ENCODE data around the gene RDM1. TPM values are rescaled to one million over a fixed set of nuclear protein-coding genes. Genes with fewer than 3 reads are reported as not detected.

The RDM1 gene
- total RNA-seq, 1 donor, result 0.43 TPM

- no peak for DNase-seq (ENCODE audit: low read depth)
- no peak for TF ChIP-seq CTCF (IDR thresholded peaks at IDR 0.05; ENCODE audit: insufficient read depth, low read depth, low read length)
- H3K4me3 ChIP-seq (ENCODE audit: low read depth, low read length), result no peak overlapping the region
These were observed 11.9 kb downstream of the RDM1 start for GRCh38 chr17:35918665-35919064.

- H3K4me3 ChIP-seq (ENCODE audit: low read depth, low read length), result no peak overlapping the region
- no peak for TF ChIP-seq CTCF (IDR thresholded peaks at IDR 0.05; ENCODE audit: insufficient read depth, low read depth, low read length)
- DNase-seq (ENCODE audit: low read depth), result no peak
These were observed 12.9 kb downstream of the RDM1 start for GRCh38 chr17:35917519-35918213.

GRCh38 chr17:35915153-35915964 is 15.2 kb downstream of the RDM1 start:
- no peak overlapping the region for H3K4me3 ChIP-seq (ENCODE audit: low read depth, low read length)
- no peak for DNase-seq (ENCODE audit: low read depth)
- no peak for TF ChIP-seq CTCF (IDR thresholded peaks at IDR 0.05; ENCODE audit: insufficient read depth, low read depth, low read length)

- no peak overlapping the region for H3K4me3 ChIP-seq (ENCODE audit: low read depth, low read length)
- no peak for DNase-seq (ENCODE audit: low read depth)
- TF ChIP-seq CTCF (IDR thresholded peaks at IDR 0.05; ENCODE audit: insufficient read depth, low read depth, low read length), result no peak
These were observed 16.2 kb downstream of the RDM1 start for GRCh38 chr17:35914354-35914753.

GRCh38 chr17:35913609-35914008 is 17.0 kb downstream of the RDM1 start:
- DNase-seq (ENCODE audit: low read depth), result no peak
- TF ChIP-seq CTCF (IDR thresholded peaks at IDR 0.05; ENCODE audit: insufficient read depth, low read depth, low read length), result no peak
- H3K4me3 ChIP-seq (ENCODE audit: low read depth, low read length), result no peak overlapping the region

- H3K4me3 ChIP-seq (ENCODE audit: low read depth, low read length), result no peak overlapping the region
- TF ChIP-seq CTCF (IDR thresholded peaks at IDR 0.05; ENCODE audit: insufficient read depth, low read depth, low read length), result no peak
- DNase-seq (ENCODE audit: low read depth), result no peak
These were observed 17.6 kb downstream of the RDM1 start for GRCh38 chr17:35912942-35913341.

Data from fibroblast of villous mesenchyme (primary cell).